ENCODE data around the gene KY. TPM values are rescaled to one million over a fixed set of nuclear protein-coding genes. Genes with fewer than 3 reads are reported as not detected.

The KY gene
- total RNA-seq, 1 donor from 2014 or later, result 0.24 TPM

DNA sequence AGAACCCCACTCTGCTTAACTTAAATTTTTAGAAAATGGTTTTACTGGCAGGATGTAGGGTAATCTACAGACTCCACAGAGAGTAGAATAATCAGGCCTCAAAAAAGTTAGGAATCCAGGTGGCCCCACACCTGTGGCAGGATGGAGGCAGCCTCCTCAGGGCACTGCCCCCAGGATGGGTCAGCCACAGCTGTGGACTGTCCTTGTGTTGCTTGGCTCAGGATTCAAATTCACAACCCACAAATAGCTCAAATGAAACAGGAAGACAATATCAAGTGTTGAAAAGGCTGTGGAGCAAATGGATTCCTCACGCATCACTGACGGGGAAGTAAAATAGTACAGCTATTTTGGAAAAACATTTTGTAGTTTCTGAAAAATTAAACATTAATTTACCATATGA, 36.8 kb upstream of the KY start:
- intact Hi-C loops (cut with DNase I), result no loop called here
- TF ChIP-seq, protein P1, sequence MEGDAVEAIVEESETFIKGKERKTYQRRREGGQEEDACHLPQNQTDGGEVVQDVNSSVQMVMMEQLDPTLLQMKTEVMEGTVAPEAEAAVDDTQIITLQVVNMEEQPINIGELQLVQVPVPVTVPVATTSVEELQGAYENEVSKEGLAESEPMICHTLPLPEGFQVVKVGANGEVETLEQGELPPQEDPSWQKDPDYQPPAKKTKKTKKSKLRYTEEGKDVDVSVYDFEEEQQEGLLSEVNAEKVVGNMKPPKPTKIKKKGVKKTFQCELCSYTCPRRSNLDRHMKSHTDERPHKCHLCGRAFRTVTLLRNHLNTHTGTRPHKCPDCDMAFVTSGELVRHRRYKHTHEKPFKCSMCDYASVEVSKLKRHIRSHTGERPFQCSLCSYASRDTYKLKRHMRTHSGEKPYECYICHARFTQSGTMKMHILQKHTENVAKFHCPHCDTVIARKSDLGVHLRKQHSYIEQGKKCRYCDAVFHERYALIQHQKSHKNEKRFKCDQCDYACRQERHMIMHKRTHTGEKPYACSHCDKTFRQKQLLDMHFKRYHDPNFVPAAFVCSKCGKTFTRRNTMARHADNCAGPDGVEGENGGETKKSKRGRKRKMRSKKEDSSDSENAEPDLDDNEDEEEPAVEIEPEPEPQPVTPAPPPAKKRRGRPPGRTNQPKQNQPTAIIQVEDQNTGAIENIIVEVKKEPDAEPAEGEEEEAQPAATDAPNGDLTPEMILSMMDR (IDR thresholded peaks at IDR 0.05), result no peak
- DNase-seq (no peak), ATAC-seq (no peak)
- H3K36me3 ChIP-seq, result no peaks in the 10 kb centered on the region
- no peaks in the 10 kb centered on the region for H3K4me1 ChIP-seq
- no peaks in the 10 kb centered on the region for H3K27me3 ChIP-seq (ENCODE audit: low read depth)
- H3K27ac ChIP-seq, result no peak overlapping the region
- H3K4me3 ChIP-seq, result no peak overlapping the region
- no peaks in the 10 kb centered on the region for H3K9me3 ChIP-seq

DNA sequence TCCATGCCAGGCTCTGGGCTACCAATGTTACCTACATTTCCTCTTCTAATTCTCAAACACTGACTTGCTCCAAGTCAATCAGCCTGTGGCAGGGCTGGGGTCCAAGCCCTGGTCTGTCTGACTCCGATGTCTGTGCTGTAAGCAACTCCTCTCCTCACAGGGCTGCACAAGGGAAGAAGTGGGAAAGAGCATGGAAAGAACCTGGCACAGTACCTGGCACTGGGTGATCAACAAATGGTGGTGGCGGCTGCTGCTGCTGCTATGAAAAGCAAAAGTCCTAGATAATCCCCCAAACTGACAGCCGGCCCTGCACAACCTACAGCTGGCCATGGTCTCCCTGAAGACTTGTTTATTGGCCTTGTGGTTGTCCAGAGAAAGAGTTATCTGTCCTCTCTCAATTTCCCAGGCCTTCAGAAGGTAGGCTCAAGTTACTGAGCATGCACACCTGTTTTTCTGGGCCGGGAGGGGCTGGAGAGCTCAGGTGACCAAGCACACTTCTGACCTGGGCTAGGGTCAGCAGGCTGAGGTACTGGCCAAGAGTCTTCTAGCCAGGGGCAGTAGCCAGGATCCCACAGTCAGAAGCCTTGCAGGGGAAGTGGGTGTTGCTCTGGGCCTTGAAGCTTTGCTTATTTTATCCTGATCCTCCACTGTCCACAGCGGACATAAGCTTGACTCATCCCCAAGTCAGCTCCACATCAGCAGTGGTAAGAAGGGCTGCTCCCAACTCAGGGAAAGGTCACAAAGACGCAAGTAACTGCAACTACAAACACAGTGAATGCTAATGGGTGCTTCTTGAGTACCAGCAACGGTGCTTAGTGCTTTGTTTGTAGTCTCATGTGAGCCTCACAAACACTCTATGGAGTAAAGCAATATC, 35.3 kb upstream of the KY start:
- ATAC-seq (no peak), DNase-seq (no peak)
- intact Hi-C loops (cut with DNase I), result no loop called here
- H3K4me3 ChIP-seq, result no peak overlapping the region
- no peak overlapping the region for H3K27ac ChIP-seq
- H3K27me3 ChIP-seq (ENCODE audit: low read depth), result no peaks in the 10 kb centered on the region
- no peaks in the 10 kb centered on the region for H3K4me1 ChIP-seq
- H3K9me3 ChIP-seq, result no peaks in the 10 kb centered on the region
- TF ChIP-seq, protein P1 (IDR thresholded peaks at IDR 0.05), result no peak
- H3K36me3 ChIP-seq, result no peaks in the 10 kb centered on the region

DNA sequence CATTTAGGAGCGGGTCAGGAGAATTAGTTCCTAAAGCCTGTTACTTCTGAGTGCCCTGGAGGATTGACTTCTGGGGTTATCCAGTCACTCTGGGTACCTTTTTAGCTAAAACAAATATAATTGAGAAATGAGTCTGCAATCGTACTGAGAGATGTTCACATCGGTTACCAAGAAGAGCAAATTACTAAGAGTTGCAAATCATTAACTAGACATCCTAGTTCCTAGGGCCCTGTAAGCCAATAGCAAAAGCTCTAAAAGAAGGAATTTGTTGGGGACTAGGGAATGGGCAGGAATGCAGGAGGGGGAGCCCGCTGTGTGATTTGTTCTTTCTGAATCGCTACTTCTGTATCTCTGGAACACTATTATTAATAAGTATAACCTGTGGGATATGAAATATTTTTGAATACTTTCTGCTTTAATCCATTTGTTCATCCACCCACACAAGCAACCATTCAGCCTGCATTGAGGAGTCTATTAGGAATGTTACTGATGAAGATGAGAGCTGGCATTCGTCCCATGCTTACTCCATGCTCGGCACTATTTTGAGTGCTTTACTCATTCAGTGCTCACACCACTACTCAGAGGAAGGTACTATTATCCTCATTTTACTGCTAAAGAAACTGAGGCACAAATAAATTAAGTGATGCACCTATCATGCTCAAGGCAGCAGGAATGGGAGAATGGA, 31.5 kb upstream of the KY start:
- ATAC-seq (no peak), DNase-seq (no peak)
- H3K9me3 ChIP-seq, result no peaks in the 10 kb centered on the region
- no peaks in the 10 kb centered on the region for H3K4me1 ChIP-seq
- H3K36me3 ChIP-seq, result no peaks in the 10 kb centered on the region
- TF ChIP-seq, protein P1 (IDR thresholded peaks at IDR 0.05), result no peak
- intact Hi-C loops (cut with DNase I), result no loop called here
- no peak overlapping the region for H3K4me3 ChIP-seq
- no peak overlapping the region for H3K27ac ChIP-seq
- no peaks in the 10 kb centered on the region for H3K27me3 ChIP-seq (ENCODE audit: low read depth)

DNA sequence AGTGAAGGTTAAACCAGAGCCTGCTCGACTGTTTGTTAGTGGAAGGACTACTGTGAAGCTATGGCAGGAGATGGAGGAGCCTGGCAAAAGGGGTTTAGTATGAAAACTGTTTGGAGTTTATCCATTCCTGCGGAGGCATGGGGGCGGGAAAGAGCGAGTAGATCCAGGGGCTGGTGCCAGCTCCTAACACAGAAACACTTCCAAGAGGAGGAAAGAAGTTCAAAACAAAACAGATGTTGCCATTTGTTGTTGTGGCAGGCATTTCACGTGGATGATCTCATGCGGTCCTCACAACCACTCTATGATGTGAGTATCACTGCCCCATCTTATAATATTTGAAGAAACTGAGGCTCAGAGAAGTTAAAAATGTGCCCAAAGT, 30.7 kb upstream of the KY start:
- ATAC-seq, result no peak
- H3K36me3 ChIP-seq, result no peaks in the 10 kb centered on the region
- no peak overlapping the region for H3K27ac ChIP-seq
- no peak overlapping the region for H3K4me3 ChIP-seq
- intact Hi-C loops (cut with DNase I), result no loop called here
- no peak for DNase-seq
- no peaks in the 10 kb centered on the region for H3K4me1 ChIP-seq
- H3K9me3 ChIP-seq, result no peaks in the 10 kb centered on the region
- TF ChIP-seq, protein P1 (IDR thresholded peaks at IDR 0.05), result no peak
- H3K27me3 ChIP-seq (ENCODE audit: low read depth), result no peaks in the 10 kb centered on the region

DNA sequence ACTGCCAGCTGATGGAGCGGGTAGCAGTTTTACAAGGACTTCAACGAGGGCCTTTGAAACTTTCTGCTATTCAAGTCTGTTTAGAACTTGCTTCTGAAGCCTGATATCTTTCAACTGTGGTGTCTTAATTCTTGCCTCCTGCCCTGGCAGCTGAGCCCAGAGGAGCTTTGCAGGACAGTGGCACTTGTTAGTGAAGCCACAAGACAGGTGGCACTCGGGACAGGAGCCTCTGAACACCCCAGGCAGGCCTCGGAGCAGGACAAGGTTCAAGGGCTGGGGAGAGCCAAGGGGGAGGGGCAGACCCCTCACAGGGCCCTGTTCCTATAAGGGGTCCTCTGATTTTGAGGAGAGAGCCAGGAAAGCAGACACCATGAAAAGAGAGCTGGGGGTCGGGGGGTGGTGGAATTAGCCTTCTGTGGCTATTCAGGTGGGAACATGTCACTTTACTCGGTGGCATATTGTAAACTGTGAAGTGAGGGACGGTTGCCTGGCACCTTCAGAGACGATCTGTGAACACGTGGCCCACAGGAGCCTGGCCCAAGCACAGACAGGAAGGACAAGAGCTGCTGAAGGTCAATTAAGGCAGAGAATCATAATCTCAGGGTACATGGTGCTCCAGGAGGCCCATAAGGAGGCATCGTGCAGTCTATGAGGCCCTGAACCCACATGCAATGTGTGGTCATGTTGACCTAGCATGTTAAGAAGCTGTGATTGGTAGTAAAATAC, 30.1 kb upstream of the KY start:
- ATAC-seq (no peak), DNase-seq (no peak)
- H3K36me3 ChIP-seq, result no peaks in the 10 kb centered on the region
- H3K4me1 ChIP-seq, result no peaks in the 10 kb centered on the region
- no peak overlapping the region for H3K4me3 ChIP-seq
- H3K9me3 ChIP-seq, result no peaks in the 10 kb centered on the region
- no peaks in the 10 kb centered on the region for H3K27me3 ChIP-seq (ENCODE audit: low read depth)
- intact Hi-C loops (cut with DNase I), result no loop called here
- TF ChIP-seq, protein P1 (IDR thresholded peaks at IDR 0.05), result no peak
- no peak overlapping the region for H3K27ac ChIP-seq

Measured in lower lobe of right lung (tissue), 2 donors.